Astrocyte of the spinal cord (primary cell): ENCODE data around the gene LEKR1.

Experiments
- DNase-seq: peaks from one replicate; pipeline ENCODE4 v3.0.0; 2011; ENCODE audit warnings: low read depth, low spot score
- H3K4me3 ChIP-seq: 2 replicates; pipeline ENCODE4 v1.5.1; 2011; ENCODE audit warnings: low read depth, mild to moderate bottlenecking, low read length, moderate library complexity
- in situ Hi-C: cut with HindIII; loops from 2 replicates; pipeline ENCODE4 v1.10.0; 2017; ENCODE audit warnings: low sequenced_read_pairs
- TF ChIP-seq, protein P1 (sequence below): IDR thresholded peaks from 2 replicates; pipeline ENCODE4 v1.5.1; 2012; ENCODE audit warnings: low read depth, mild to moderate bottlenecking, low read length, inconsistent platforms

LEKR1 gene

GRCh38 chr3:157064402-157064801 lies 238.2 kb downstream of the LEKR1 start:
- in situ Hi-C loops, result no loop called here
- TF ChIP-seq, protein P1, sequence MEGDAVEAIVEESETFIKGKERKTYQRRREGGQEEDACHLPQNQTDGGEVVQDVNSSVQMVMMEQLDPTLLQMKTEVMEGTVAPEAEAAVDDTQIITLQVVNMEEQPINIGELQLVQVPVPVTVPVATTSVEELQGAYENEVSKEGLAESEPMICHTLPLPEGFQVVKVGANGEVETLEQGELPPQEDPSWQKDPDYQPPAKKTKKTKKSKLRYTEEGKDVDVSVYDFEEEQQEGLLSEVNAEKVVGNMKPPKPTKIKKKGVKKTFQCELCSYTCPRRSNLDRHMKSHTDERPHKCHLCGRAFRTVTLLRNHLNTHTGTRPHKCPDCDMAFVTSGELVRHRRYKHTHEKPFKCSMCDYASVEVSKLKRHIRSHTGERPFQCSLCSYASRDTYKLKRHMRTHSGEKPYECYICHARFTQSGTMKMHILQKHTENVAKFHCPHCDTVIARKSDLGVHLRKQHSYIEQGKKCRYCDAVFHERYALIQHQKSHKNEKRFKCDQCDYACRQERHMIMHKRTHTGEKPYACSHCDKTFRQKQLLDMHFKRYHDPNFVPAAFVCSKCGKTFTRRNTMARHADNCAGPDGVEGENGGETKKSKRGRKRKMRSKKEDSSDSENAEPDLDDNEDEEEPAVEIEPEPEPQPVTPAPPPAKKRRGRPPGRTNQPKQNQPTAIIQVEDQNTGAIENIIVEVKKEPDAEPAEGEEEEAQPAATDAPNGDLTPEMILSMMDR, result no peak
- H3K4me3 ChIP-seq, result no peak overlapping the region
- no peak for DNase-seq

DNA sequence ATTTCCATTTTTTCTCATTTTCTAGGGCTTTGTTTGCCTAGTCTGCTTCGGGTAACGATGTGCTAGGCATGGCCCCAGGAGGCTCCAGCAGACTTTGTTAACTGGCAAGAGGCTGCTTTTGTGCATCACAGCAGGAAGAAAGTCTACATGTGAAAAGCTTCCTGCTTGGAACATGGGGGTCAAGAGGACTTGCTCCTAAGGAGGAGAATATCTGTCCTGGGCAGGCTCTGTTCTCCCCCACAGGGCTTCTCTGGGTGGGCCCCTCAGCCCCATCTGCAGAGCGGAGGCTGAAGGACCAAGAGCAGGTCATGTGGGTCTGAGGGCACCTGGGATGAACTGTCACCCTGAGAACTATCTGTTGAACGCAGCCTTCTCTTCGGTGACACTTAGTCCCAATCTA lies 239.0 kb downstream of the LEKR1 start:
- in situ Hi-C loops, result no loop called here
- TF ChIP-seq, protein P1, result no peak
- H3K4me3 ChIP-seq, result no peak overlapping the region
- no peak for DNase-seq

GRCh38 chr3:157066335-157067098 lies 240.4 kb downstream of the LEKR1 start:
- in situ Hi-C loops, result no loop called here
- no peak overlapping the region for H3K4me3 ChIP-seq
- DNase-seq, result peak; percentile 82
- TF ChIP-seq, protein P1, result no peak

DNA sequence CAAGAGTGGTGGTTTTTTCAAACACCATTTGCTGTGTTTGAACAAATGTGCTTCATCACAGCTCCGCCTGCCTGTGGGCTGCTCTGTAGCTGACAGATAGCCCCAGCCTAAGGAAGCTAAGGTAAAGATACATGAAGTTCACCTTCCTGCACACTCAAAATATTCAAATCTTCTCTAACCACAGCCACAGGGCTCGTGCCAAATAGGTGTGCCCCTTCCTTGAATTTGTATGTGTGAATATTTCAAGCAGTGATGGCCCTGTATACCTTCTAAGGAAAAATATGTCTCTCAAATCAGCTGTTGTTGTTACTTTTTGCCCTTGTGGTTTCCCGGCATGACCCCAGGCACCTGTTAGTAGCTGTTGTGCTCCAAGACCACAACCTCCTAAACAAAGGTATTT lies 241.0 kb downstream of the LEKR1 start:
- DNase-seq, result no peak
- TF ChIP-seq, protein P1, result peak; percentile 13
- no peak overlapping the region for H3K4me3 ChIP-seq
- in situ Hi-C loops, result no loop called here

GRCh38 chr3:157069406-157069805 lies 243.3 kb downstream of the LEKR1 start:
- H3K4me3 ChIP-seq, result no peak overlapping the region
- in situ Hi-C loops, result no loop called here
- TF ChIP-seq, protein P1, result no peak
- no peak for DNase-seq

DNA sequence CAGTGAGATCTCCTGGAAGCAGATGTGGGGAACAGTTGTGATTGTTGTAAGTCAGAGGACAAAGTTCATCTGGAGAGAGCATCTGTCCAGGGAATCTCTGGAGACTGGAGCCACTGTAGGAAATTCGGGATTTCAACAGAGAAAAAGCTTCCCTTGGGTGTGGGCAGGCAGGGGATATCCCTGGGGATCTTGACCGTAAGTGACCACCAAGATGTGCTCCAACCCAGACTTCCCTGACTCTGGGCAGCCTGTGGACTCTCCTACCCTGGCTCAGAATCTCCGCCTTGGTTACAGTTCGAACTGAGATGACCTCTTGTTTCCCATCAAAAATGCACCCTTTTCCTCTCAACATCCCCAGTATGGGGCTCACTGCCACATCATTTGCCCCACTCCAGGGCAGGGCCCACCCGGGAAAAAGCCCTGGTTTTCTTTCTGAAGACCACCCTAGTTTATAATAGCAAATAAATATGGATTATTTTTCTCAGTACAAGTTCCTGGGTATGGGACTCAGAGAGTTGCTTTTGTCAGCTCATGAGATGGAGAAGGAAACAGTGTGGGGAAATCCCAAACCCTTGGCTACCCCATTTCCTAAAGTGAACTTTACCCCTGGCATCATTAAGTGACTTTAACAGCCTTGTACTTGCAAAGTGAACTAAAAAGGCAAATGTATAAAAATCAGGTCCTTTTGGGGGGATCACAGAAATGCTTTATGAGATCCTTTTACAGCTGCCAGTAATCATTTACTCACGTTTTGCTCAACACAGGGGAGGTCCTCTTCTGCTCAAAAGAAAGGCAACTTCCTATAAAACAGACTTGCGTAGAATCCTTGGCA lies 243.9 kb downstream of the LEKR1 start:
- no peak for DNase-seq
- TF ChIP-seq, protein P1, result no peak
- no peak overlapping the region for H3K4me3 ChIP-seq
- in situ Hi-C loops, result no loop called here
